H9 (cell line): ENCODE results near the gene GRM5. TPM values are rescaled to one million over a fixed set of nuclear protein-coding genes. Genes with fewer than 3 reads are reported as not detected.

Source experiments
- DNase-seq: peaks from one replicate; pipeline ENCODE4 v3.0.0-alpha.2; 2017
- H2AFZ ChIP-seq: one replicate; pipeline ENCODE4 v1.6.1; 2013; ENCODE audit warnings: mild to moderate bottlenecking, low read length, control low read depth, moderate library complexity
- H2AK5ac ChIP-seq: 2 replicates; pipeline ENCODE4 v1.6.1; 2013; ENCODE audit warnings: low read length, control low read depth, mixed read lengths; ENCODE audit not compliant: insufficient read length
- H2BK120ac ChIP-seq: one replicate; pipeline ENCODE4 v1.6.1; 2013; ENCODE audit warnings: low read depth, mild to moderate bottlenecking, low read length, control low read depth, inconsistent platforms; ENCODE audit not compliant: poor library complexity, severe bottlenecking
- H2BK12ac ChIP-seq: 2 replicates; pipeline ENCODE4 v1.6.1; 2013; ENCODE audit warnings: low read length, control low read depth, mixed read lengths, low read depth; ENCODE audit not compliant: insufficient read length
- H2BK15ac ChIP-seq: 2 replicates; pipeline ENCODE4 v1.6.1; 2013; ENCODE audit warnings: low read depth, low read length, control low read depth
- H2BK20ac ChIP-seq: one replicate; pipeline ENCODE4 v1.6.1; 2013; ENCODE audit warnings: low read depth, mild to moderate bottlenecking, low read length, control low read depth, inconsistent platforms; ENCODE audit not compliant: poor library complexity, severe bottlenecking
- H2BK5ac ChIP-seq: 2 replicates; pipeline ENCODE4 v1.6.1; 2013; ENCODE audit warnings: low read length, control low read depth, mixed read lengths; ENCODE audit not compliant: insufficient read length
- H3K14ac ChIP-seq: 2 replicates; pipeline ENCODE4 v1.6.1; 2013; ENCODE audit warnings: low read length, control low read depth; ENCODE audit not compliant: insufficient read depth
- H3K18ac ChIP-seq: 2 replicates; pipeline ENCODE4 v1.6.1; 2013; ENCODE audit warnings: low read depth, mild to moderate bottlenecking, mixed read lengths, low read length, control low read depth; ENCODE audit not compliant: insufficient read length
- H3K23ac ChIP-seq: 2 replicates; pipeline ENCODE4 v1.6.1; 2013; ENCODE audit warnings: low read length, control low read depth, mixed read lengths, low read depth; ENCODE audit not compliant: insufficient read length
- H3K23me2 ChIP-seq: 2 replicates; pipeline ENCODE4 v1.6.1; 2013; ENCODE audit warnings: low read depth, mild to moderate bottlenecking, mixed read lengths, low read length, control low read depth; ENCODE audit not compliant: insufficient read length, poor library complexity, severe bottlenecking
- H3K27ac ChIP-seq: 2 replicates; pipeline ENCODE4 v1.5.1; 2013; ENCODE audit warnings: low read length, control low read depth, mixed read lengths, low read depth; ENCODE audit not compliant: insufficient read length
- H3K27me3 ChIP-seq: 2 replicates; pipeline ENCODE4 v1.6.1; 2013; ENCODE audit warnings: low read length, control low read depth, inconsistent platforms; ENCODE audit not compliant: insufficient read depth
- H3K4ac ChIP-seq: 2 replicates; pipeline ENCODE4 v1.6.1; 2013; ENCODE audit warnings: low read depth, mild to moderate bottlenecking, control low read depth, inconsistent platforms, low read length, moderate library complexity
- H3K4me1 ChIP-seq: 2 replicates; pipeline ENCODE4 v1.6.1; 2013; ENCODE audit warnings: low read length, control low read depth, inconsistent platforms; ENCODE audit not compliant: insufficient read depth
- H3K4me2 ChIP-seq: 2 replicates; pipeline ENCODE4 v1.6.1; 2013; ENCODE audit warnings: low read length, control low read depth, mixed read lengths; ENCODE audit not compliant: insufficient read length, insufficient read depth
- H3K56ac ChIP-seq: 2 replicates; pipeline ENCODE4 v1.6.1; 2013; ENCODE audit warnings: low read depth, mild to moderate bottlenecking, mixed read lengths, low read length, control low read depth; ENCODE audit not compliant: insufficient read length
- H3K79me1 ChIP-seq: 2 replicates; pipeline ENCODE4 v1.6.1; 2013; ENCODE audit warnings: low read depth, mild to moderate bottlenecking, moderate library complexity, low read length, control low read depth, inconsistent platforms; ENCODE audit not compliant: insufficient read depth, poor library complexity, severe bottlenecking
- H3K79me2 ChIP-seq: 2 replicates; pipeline ENCODE4 v1.6.1; 2013; ENCODE audit warnings: low read length, control low read depth, inconsistent platforms; ENCODE audit not compliant: insufficient read depth
- H3K9ac ChIP-seq: 2 replicates; pipeline ENCODE4 v1.6.1; 2013; ENCODE audit warnings: low read length, control low read depth, mixed read lengths; ENCODE audit not compliant: insufficient read length; ENCODE audit errors: extremely low read depth
- H3K9me3 ChIP-seq: one replicate; pipeline ENCODE4 v1.6.1; 2013; ENCODE audit warnings: low read depth, low read length, inconsistent platforms; ENCODE audit not compliant: control insufficient read depth
- H3T11ph ChIP-seq: one replicate; pipeline ENCODE4 v1.6.1; 2013; ENCODE audit warnings: mild to moderate bottlenecking, low read length, control low read depth, inconsistent platforms
- H4K20me1 ChIP-seq: one replicate; pipeline ENCODE4 v1.6.1; 2013; ENCODE audit not compliant: control insufficient read depth, insufficient read length, insufficient read depth
- H4K5ac ChIP-seq: 2 replicates; pipeline ENCODE4 v1.6.1; 2013; ENCODE audit warnings: low read depth, mild to moderate bottlenecking, mixed read lengths, low read length, control low read depth; ENCODE audit not compliant: insufficient read length
- H4K8ac ChIP-seq: replicated peaks from 2 replicates; pipeline ENCODE4 v1.6.1; 2013; ENCODE audit warnings: low read length, control low read depth, mixed read lengths, low read depth; ENCODE audit not compliant: insufficient read length
- H4K91ac ChIP-seq: 2 replicates; pipeline ENCODE4 v1.6.1; 2013; ENCODE audit warnings: low read depth, mild to moderate bottlenecking, moderate library complexity, mixed read lengths, low read length, control low read depth; ENCODE audit not compliant: insufficient read length
- H3K27ac Mint-ChIP-seq, 3 experiments: 2 replicates in 2 of 3; 3 replicates in 1 of 3; pipeline ENCODE4 v1.8.0; 2020 to 2021; ENCODE audit warnings: mixed read lengths in 3 of 3, mild to moderate bottlenecking in 1 of 3, moderate library complexity in 1 of 3
- H3K27me3 Mint-ChIP-seq: 2 replicates; pipeline ENCODE4 v1.8.0; 2021; ENCODE audit warnings: low read depth, mild to moderate bottlenecking, moderate library complexity, mixed read lengths
- H3K36me3 Mint-ChIP-seq, 3 experiments: 2 replicates in 2 of 3; 3 replicates in 1 of 3; pipeline ENCODE4 v1.8.0; 2020 to 2021; ENCODE audit warnings: low read depth in 3 of 3, mixed read lengths in 3 of 3; ENCODE audit not compliant: insufficient read depth in 1 of 3
- H3K4me1 Mint-ChIP-seq, 2 experiments: 2 replicates each; pipeline ENCODE4 v1.8.0; 2020; ENCODE audit warnings: mixed read lengths in 2 of 2
- H3K4me3 Mint-ChIP-seq, 2 experiments: 2 replicates in 1 of 2; 3 replicates in 1 of 2; pipeline ENCODE4 v1.8.0; 2020 to 2021; ENCODE audit warnings: mild to moderate bottlenecking in 2 of 2, mixed read lengths in 2 of 2, moderate library complexity in 1 of 2
- H3K9me3 Mint-ChIP-seq, 2 experiments: 2 replicates in 1 of 2; 3 replicates in 1 of 2; pipeline ENCODE4 v1.8.0; 2020; ENCODE audit warnings: mild to moderate bottlenecking in 2 of 2, mixed read lengths in 2 of 2, moderate library complexity in 1 of 2
- CTCF ChIP-seq: fragments of 200-600 bp; sonication (generic); conservative IDR thresholded peaks from 3 replicates; pipeline ENCODE4 v1.8.0; 2021; ENCODE audit warnings: antibody characterized with exemption, mild to moderate bottlenecking
- WGBS: extraction: QIAGEN DNeasy Blood & Tissue Kit; methylation state at CpG from one replicate; pipeline ENCODE4 v1.1.7; 2013; ENCODE audit warnings: missing lambda C conversion rate, low lambda C conversion rate, mixed read lengths; ENCODE audit not compliant: insufficient read length; ENCODE audit errors: extremely low coverage; 5-methylcytosine and 5-hydroxymethylcytosine counted together
- total RNA-seq: library from RNA; stranded (reverse); gene quantifications from 2 replicates; pipeline ENCODE4 v1.2.1, GENCODE V29; 2021

The GRM5 gene
- total RNA-seq, 1 experiment from 2014 or later = not detected

GRCh38 chr11:88537613-88538012, 528.2 kb downstream of the GRM5 start:
- no peak overlapping the region for H2AFZ ChIP-seq
- no CpG with 5 or more reads among the region's 2 CpGs for WGBS
- no peak overlapping the region for H4K5ac ChIP-seq
- no peak overlapping the region for H2BK15ac ChIP-seq
- H3K9me3 Mint-ChIP-seq = no peaks in the 10 kb centered on the region; a peak in 1 of 5 replicates
- no peak overlapping the region for H3K4me2 ChIP-seq
- no peaks in the 10 kb centered on the region; a peak in 1 of 7 replicates for H3K36me3 Mint-ChIP-seq
- H3K4me1 Mint-ChIP-seq = no peaks in the 10 kb centered on the region
- H3K18ac ChIP-seq = no peak overlapping the region
- DNase-seq = no peak
- no peak overlapping the region for H2BK12ac ChIP-seq
- no peak overlapping the region for H3K9ac ChIP-seq
- H3K9me3 ChIP-seq = no peaks in the 10 kb centered on the region
- H3T11ph ChIP-seq = no peak overlapping the region
- H4K20me1 ChIP-seq = no peaks in the 10 kb centered on the region
- no peak overlapping the region for H3K14ac ChIP-seq
- no peaks in the 10 kb centered on the region for H3K23me2 ChIP-seq
- H3K56ac ChIP-seq = no peak overlapping the region
- H3K4ac ChIP-seq = no peak overlapping the region
- no peak overlapping the region for H2BK20ac ChIP-seq
- no peak overlapping the region for H2BK5ac ChIP-seq
- no peak overlapping the region for H2AK5ac ChIP-seq
- no peak overlapping the region; a peak in 1 of 7 replicates for H3K27ac Mint-ChIP-seq
- H2BK120ac ChIP-seq = no peak overlapping the region
- H4K8ac ChIP-seq = no peak overlapping the region
- H3K79me1 ChIP-seq = no peaks in the 10 kb centered on the region
- H3K27ac ChIP-seq = no peak overlapping the region
- no peak overlapping the region for H3K4me3 Mint-ChIP-seq
- H3K27me3 ChIP-seq = no peaks in the 10 kb centered on the region
- H3K23ac ChIP-seq = no peak overlapping the region
- H3K4me1 ChIP-seq = no peaks in the 10 kb centered on the region
- no peaks in the 10 kb centered on the region for H3K27me3 Mint-ChIP-seq
- H3K79me2 ChIP-seq = no peaks in the 10 kb centered on the region
- no peak overlapping the region for H4K91ac ChIP-seq
- TF ChIP-seq CTCF = no peak
